HEK293 (cell line): ENCODE results near the gene GTF2F2.
"Not testable (repeated sequence)": the region's sequence is repeated elsewhere in the genome, so short reads cannot be mapped to it uniquely, and the experiment has no call there.

Experiments
- CTCF ChIA-PET: fragments of 350-600 bp; formaldehyde crosslinking; extraction: SDS; loops from one replicate; lab custom pipeline; 2021; ENCODE audit warnings: antibody characterized with exemption; lab: Yijun Ruan, JAX
- POLR2A ChIA-PET: fragments of 300-600 bp; formaldehyde crosslinking; extraction: SDS; loops from one replicate; lab custom pipeline; 2020; ENCODE audit warnings: antibody characterized with exemption, inconsistent platforms; lab: Yijun Ruan, JAX
- H3K27ac ChIP-seq: fragments of 200-500 bp; sonication (Bioruptor generic); 2 replicates; pipeline ENCODE4 v1.5.1; 2014; ENCODE audit warnings: low read depth, low read length, control low read depth, inconsistent platforms; ENCODE audit errors: extremely low read depth
- H3K36me3 ChIP-seq, 2 experiments: fragments of 200-500 bp in 1 of 2; sonication (Bioruptor generic) in 1 of 2; 1 replicate in 1 of 2; 2 replicates in 1 of 2; pipeline ENCODE4 v1.5.1; 2014 to 2017; ENCODE audit warnings: inconsistent platforms in 2 of 2, low read length in 2 of 2; ENCODE audit not compliant: control insufficient read depth in 2 of 2, insufficient read depth in 1 of 2
- H3K4me1 ChIP-seq: fragments of 200-500 bp; sonication (Bioruptor generic); 2 replicates; pipeline ENCODE4 v1.5.1; 2014; ENCODE audit warnings: mild to moderate bottlenecking, low read length, inconsistent platforms; ENCODE audit not compliant: control insufficient read depth, insufficient read depth
- H3K4me3 ChIP-seq: 2 replicates; pipeline ENCODE4 v1.5.1; 2011; ENCODE audit warnings: low read depth, mild to moderate bottlenecking, control low read depth, low read length, moderate library complexity
- H3K9me3 ChIP-seq: fragments of 200-500 bp; sonication (Bioruptor generic); 2 replicates; pipeline ENCODE4 v1.5.1; 2014; ENCODE audit warnings: low read depth, low read length, inconsistent platforms; ENCODE audit not compliant: control insufficient read depth, insufficient read depth
- IKZF3 ChIP-seq: fragments of 450-650 bp; IDR thresholded peaks from 2 replicates; pipeline ENCODE4 v1.5.0; 2018; ENCODE audit warnings: missing biosample characterization, mild to moderate bottlenecking, missing genetic modification characterization, moderate library complexity
- PATZ1 ChIP-seq: fragments of 450-650 bp; formaldehyde crosslinking; IDR thresholded peaks from 2 replicates; pipeline ENCODE4 v1.5.1; 2016; ENCODE audit warnings: missing biosample characterization, missing genetic modification characterization
- WT1 ChIP-seq: fragments of 450-650 bp; formaldehyde crosslinking; IDR thresholded peaks from 2 replicates; pipeline ENCODE4 v1.5.1; 2016; ENCODE audit warnings: missing biosample characterization, missing genetic modification characterization
- ZEB2 ChIP-seq: fragments of 450-650 bp; formaldehyde crosslinking; IDR thresholded peaks from 2 replicates; pipeline ENCODE4 v1.5.1; 2016; ENCODE audit warnings: missing biosample characterization, missing genetic modification characterization
- ZNF121 ChIP-seq: fragments of 450-650 bp; formaldehyde crosslinking; IDR thresholded peaks from 2 replicates; pipeline ENCODE4 v1.5.1; 2016; ENCODE audit warnings: missing biosample characterization, missing genetic modification characterization
- ZNF169 ChIP-seq: fragments of 450-650 bp; formaldehyde crosslinking; IDR thresholded peaks from 2 replicates; pipeline ENCODE4 v1.5.1; 2016; ENCODE audit warnings: missing biosample characterization, missing genetic modification characterization
- ZNF174 ChIP-seq: fragments of 450-650 bp; formaldehyde crosslinking; IDR thresholded peaks from 2 replicates; pipeline ENCODE4 v1.5.0; 2017; ENCODE audit warnings: missing biosample characterization, mild to moderate bottlenecking, missing genetic modification characterization
- ZNF214 ChIP-seq: fragments of 450-650 bp; formaldehyde crosslinking; IDR thresholded peaks from 2 replicates; pipeline ENCODE4 v1.5.1; 2017; ENCODE audit warnings: missing biosample characterization, mild to moderate bottlenecking, missing genetic modification characterization, borderline replicate concordance
- ZNF341 ChIP-seq: fragments of 450-650 bp; formaldehyde crosslinking; IDR thresholded peaks from 2 replicates; pipeline ENCODE4; 2016; ENCODE audit warnings: low read depth, missing biosample characterization, missing genetic modification characterization
- ZNF394 ChIP-seq: fragments of 450-650 bp; formaldehyde crosslinking; IDR thresholded peaks from 2 replicates; pipeline ENCODE4 v1.5.1; 2016; ENCODE audit warnings: missing biosample characterization, missing genetic modification characterization, mild to moderate bottlenecking, moderate library complexity, borderline replicate concordance
- ZNF501 ChIP-seq: fragments of 450-650 bp; formaldehyde crosslinking; IDR thresholded peaks from 2 replicates; pipeline ENCODE4 v1.5.1; 2016; ENCODE audit warnings: missing biosample characterization, missing genetic modification characterization
- ZNF558 ChIP-seq: fragments of 450-650 bp; formaldehyde crosslinking; IDR thresholded peaks from 2 replicates; pipeline ENCODE4 v1.5.1; 2016; ENCODE audit warnings: missing biosample characterization, missing genetic modification characterization
- ZNF600 ChIP-seq: fragments of 450-650 bp; formaldehyde crosslinking; IDR thresholded peaks from 2 replicates; pipeline ENCODE4 v1.5.1; 2016; ENCODE audit warnings: missing biosample characterization, missing genetic modification characterization
- ZNF692 ChIP-seq: fragments of 450-650 bp; formaldehyde crosslinking; IDR thresholded peaks from 2 replicates; pipeline ENCODE4 v1.5.1; 2016; ENCODE audit warnings: missing biosample characterization, missing genetic modification characterization
- ZNF843 ChIP-seq: fragments of 450-650 bp; formaldehyde crosslinking; IDR thresholded peaks from 2 replicates; pipeline ENCODE4 v1.5.1; 2016; ENCODE audit warnings: missing biosample characterization, missing genetic modification characterization

GTF2F2 gene

GRCh38 chr13:45298550-45298949 is 178.2 kb downstream of the GTF2F2 start:
- CTCF ChIA-PET, H3K36me3 ChIP-seq, H3K9me3 ChIP-seq, H3K27ac ChIP-seq, H3K4me3 ChIP-seq, H3K4me1 ChIP-seq, POLR2A ChIA-PET: not testable (repeated sequence)
- peak; percentile 86 for TF ChIP-seq ZNF121 (tag by site-specific recombination)

- CTCF ChIA-PET, result no interaction called here
- POLR2A ChIA-PET, result interaction anchor here (0.6 to 1.2 kb wide), 2 partner anchors 17 to 179 kb away, joined by 4 read pairs; partner anchors contain the start of gene GTF2F2
Measured at GRCh38 chr13:45299194-45299593, 178.9 kb downstream of the GTF2F2 start.

GRCh38 chr13:45300190-45300985 is 180.1 kb downstream of the GTF2F2 start:
- Histone ChIP-seq H3K4me1 (no peaks in the 10 kb centered on the region), H3K4me3 (no peak overlapping the region), H3K27ac (no peak overlapping the region), H3K36me3 (no peaks in the 10 kb centered on the region), H3K9me3 (no peaks in the 10 kb centered on the region)
- CTCF ChIA-PET, result no interaction called here
- no peak for TF ChIP-seq ZNF501
- TF ChIP-seq PATZ1 (tag by site-specific recombination), result no peak
- TF ChIP-seq IKZF3 (tag by site-specific recombination), result no peak
- TF ChIP-seq ZNF214 (tag by site-specific recombination), result no peak
- no peak for TF ChIP-seq ZNF169 (tag by site-specific recombination)
- TF ChIP-seq ZEB2, result no peak
- TF ChIP-seq ZNF394 (tag by site-specific recombination), result no peak
- TF ChIP-seq ZNF341, result peak; percentile 30; the same call in 1 of the 2 replicates
- POLR2A ChIA-PET, result interaction anchor here (1.2 kb wide), 1 partner anchor 180 kb away, joined by 4 read pairs; the partner anchor contains the start of gene GTF2F2

More at GRCh38 chr13:45299194-45299593, 178.9 kb downstream of the GTF2F2 start:
- no peaks in the 10 kb centered on the region for H3K36me3 ChIP-seq
- no peak overlapping the region for H3K27ac ChIP-seq
- no peak for TF ChIP-seq ZNF843 (tag by site-specific recombination)
- TF ChIP-seq WT1 (tag by site-specific recombination), result no peak
- TF ChIP-seq ZNF600 (tag by site-specific recombination), result no peak
- no peak for TF ChIP-seq ZNF558 (tag by site-specific recombination)
- TF ChIP-seq ZNF174 (tag by site-specific recombination), result no peak
- TF ChIP-seq ZNF692 (tag by site-specific recombination), result no peak
- TF ChIP-seq ZNF121 (tag by site-specific recombination), result no peak
- H3K4me1 ChIP-seq, result no peaks in the 10 kb centered on the region
- H3K9me3 ChIP-seq, result no peaks in the 10 kb centered on the region
- H3K4me3 ChIP-seq, result no peak overlapping the region
